T-helper 2 cell treated with Interferon-gamma antibody and Interleukin-4, amounts not matched to agents 5 μg/mL and 100 μg/mL, for 36 hours (primary cell): ENCODE results near the gene PSMD9.
A peak's percentile ranks its signal among the peaks of the same experiment; 100 is the strongest.
"Not testable (repeated sequence)": the region's sequence is repeated elsewhere in the genome, so short reads cannot be mapped to it uniquely, and the experiment has no call there.

Experiments used
- DNase-seq: peaks from one replicate; pipeline ENCODE4 v3.0.0; 2021; ENCODE audit warnings: low spot score
- H3K27ac Mint-ChIP-seq: one replicate; pipeline ENCODE4 v1.8.0; 2021; ENCODE audit warnings: mild to moderate bottlenecking, mixed read lengths
- H3K27me3 Mint-ChIP-seq: one replicate; pipeline ENCODE4 v1.8.0; 2021; ENCODE audit warnings: low read depth, mixed read lengths
- H3K36me3 Mint-ChIP-seq: one replicate; pipeline ENCODE4 v1.8.0; 2021; ENCODE audit warnings: low read depth, mixed read lengths
- H3K4me1 Mint-ChIP-seq: one replicate; pipeline ENCODE4 v1.8.0; 2021; ENCODE audit warnings: low read depth, mixed read lengths
- H3K4me3 Mint-ChIP-seq: one replicate; pipeline ENCODE4 v1.8.0; 2022; ENCODE audit warnings: mild to moderate bottlenecking, moderate library complexity, mixed read lengths
- H3K9me3 Mint-ChIP-seq: one replicate; pipeline ENCODE4 v1.8.0; 2021; ENCODE audit warnings: mixed read lengths

Gene PSMD9

GRCh38 chr12:121860699-121861098 lies 27.9 kb upstream of the PSMD9 start:
- H3K27ac Mint-ChIP-seq, H3K36me3 Mint-ChIP-seq, H3K27me3 Mint-ChIP-seq, H3K4me3 Mint-ChIP-seq, H3K4me1 Mint-ChIP-seq, H3K9me3 Mint-ChIP-seq, DNase-seq: not testable (repeated sequence)

- no peak overlapping the region for H3K27ac Mint-ChIP-seq
- H3K9me3 Mint-ChIP-seq: no peaks in the 10 kb centered on the region
These were observed 26.8 kb upstream of the PSMD9 start for GRCh38 chr12:121861636-121862254.

GRCh38 chr12:121866331-121866730 lies 22.3 kb upstream of the PSMD9 start:
- Mint-ChIP-seq H3K4me3 (no peak overlapping the region), H3K27ac (no peak overlapping the region), H3K36me3 (no peaks in the 10 kb centered on the region), H3K27me3 (no peaks in the 10 kb centered on the region), H3K4me1 (no peaks in the 10 kb centered on the region), H3K9me3 (no peaks in the 10 kb centered on the region)
- DNase-seq: no peak

More at GRCh38 chr12:121861636-121862254, 26.8 kb upstream of the PSMD9 start:
- H3K4me1 Mint-ChIP-seq: no peaks in the 10 kb centered on the region
- H3K4me3 Mint-ChIP-seq: no peak overlapping the region
- no peaks in the 10 kb centered on the region for H3K36me3 Mint-ChIP-seq
- DNase-seq: no peak
- H3K27me3 Mint-ChIP-seq: no peaks in the 10 kb centered on the region

- not testable (repeated sequence) for H3K9me3 Mint-ChIP-seq, H3K27ac Mint-ChIP-seq, H3K4me3 Mint-ChIP-seq, DNase-seq, H3K4me1 Mint-ChIP-seq, H3K27me3 Mint-ChIP-seq, H3K36me3 Mint-ChIP-seq
These were observed 19.4 kb upstream of the PSMD9 start for GRCh38 chr12:121869229-121869628.

GRCh38 chr12:121871467-121871866 lies 17.1 kb upstream of the PSMD9 start:
- no peaks in the 10 kb centered on the region for H3K9me3 Mint-ChIP-seq
- no peaks in the 10 kb centered on the region for H3K27me3 Mint-ChIP-seq
- H3K4me3 Mint-ChIP-seq: no peak overlapping the region
- no peaks in the 10 kb centered on the region for H3K36me3 Mint-ChIP-seq
- DNase-seq: no peak
- no peaks in the 10 kb centered on the region for H3K4me1 Mint-ChIP-seq
- H3K27ac Mint-ChIP-seq: no peak overlapping the region

- no peaks in the 10 kb centered on the region for H3K9me3 Mint-ChIP-seq
- no peaks in the 10 kb centered on the region for H3K4me1 Mint-ChIP-seq
- no peak overlapping the region for H3K4me3 Mint-ChIP-seq
- DNase-seq: no peak
- H3K27me3 Mint-ChIP-seq: no peaks in the 10 kb centered on the region
- H3K36me3 Mint-ChIP-seq: no peaks in the 10 kb centered on the region
- no peak overlapping the region for H3K27ac Mint-ChIP-seq
These were observed 15.9 kb upstream of the PSMD9 start for GRCh38 chr12:121872546-121873215.

GRCh38 chr12:121873216-121873569 lies 15.4 kb upstream of the PSMD9 start:
- no peaks in the 10 kb centered on the region for H3K36me3 Mint-ChIP-seq
- H3K27me3 Mint-ChIP-seq: peaks cover 2% of the 10 kb centered on the region
- DNase-seq: no peak
- no peak overlapping the region for H3K27ac Mint-ChIP-seq
- H3K9me3 Mint-ChIP-seq: no peaks in the 10 kb centered on the region
- no peaks in the 10 kb centered on the region for H3K4me1 Mint-ChIP-seq
- H3K4me3 Mint-ChIP-seq: no peak overlapping the region

GRCh38 chr12:121874071-121874470 lies 14.5 kb upstream of the PSMD9 start:
- no peaks in the 10 kb centered on the region for H3K4me1 Mint-ChIP-seq
- H3K27ac Mint-ChIP-seq: no peak overlapping the region
- H3K27me3 Mint-ChIP-seq: peaks cover 2% of the 10 kb centered on the region
- H3K4me3 Mint-ChIP-seq: no peak overlapping the region
- no peaks in the 10 kb centered on the region for H3K9me3 Mint-ChIP-seq
- DNase-seq: no peak
- no peaks in the 10 kb centered on the region for H3K36me3 Mint-ChIP-seq

- Mint-ChIP-seq H3K27ac (no peak overlapping the region), H3K4me3 (no peak overlapping the region), H3K27me3 (peaks cover 2% of the 10 kb centered on the region), H3K4me1 (no peaks in the 10 kb centered on the region), H3K9me3 (no peaks in the 10 kb centered on the region), H3K36me3 (no peaks in the 10 kb centered on the region)
- DNase-seq: no peak
These were observed 13.0 kb upstream of the PSMD9 start for GRCh38 chr12:121875582-121875981.

- H3K4me1 Mint-ChIP-seq, H3K4me3 Mint-ChIP-seq, H3K27me3 Mint-ChIP-seq, H3K9me3 Mint-ChIP-seq, H3K27ac Mint-ChIP-seq, DNase-seq, H3K36me3 Mint-ChIP-seq: not testable (repeated sequence)
These were observed 12.5 kb upstream of the PSMD9 start for GRCh38 chr12:121876080-121876447.

- Mint-ChIP-seq H3K27ac (no peak overlapping the region), H3K9me3 (no peaks in the 10 kb centered on the region), H3K4me3 (no peak overlapping the region), H3K36me3 (no peaks in the 10 kb centered on the region), H3K4me1 (peaks cover 6% of the 10 kb centered on the region), H3K27me3 (peaks cover 7% of the 10 kb centered on the region)
- DNase-seq: no peak
These were observed 5.3 kb upstream of the PSMD9 start for GRCh38 chr12:121883315-121883660.

GRCh38 chr12:121885129-121885528 lies 3.5 kb upstream of the PSMD9 start:
- not testable (repeated sequence) for H3K4me3 Mint-ChIP-seq, H3K27me3 Mint-ChIP-seq, H3K27ac Mint-ChIP-seq, DNase-seq, H3K36me3 Mint-ChIP-seq, H3K9me3 Mint-ChIP-seq
- H3K4me1 Mint-ChIP-seq: peaks cover 10% of the 10 kb centered on the region

GRCh38 chr12:121888083-121888477 lies 510 bp upstream of the PSMD9 start:
- Mint-ChIP-seq H3K36me3 (peaks cover 9% of the 10 kb centered on the region), H3K9me3 (no peaks in the 10 kb centered on the region), H3K27ac (peak overlapping the region; percentile 99), H3K27me3 (peaks cover 3% of the 10 kb centered on the region), H3K4me1 (peaks cover 21% of the 10 kb centered on the region), H3K4me3 (peak overlapping the region; percentile 96)
- DNase-seq: no peak

- Mint-ChIP-seq H3K27me3 (no peaks in the 10 kb centered on the region), H3K4me3 (peak overlapping the region; percentile 96), H3K4me1 (peaks cover 30% of the 10 kb centered on the region), H3K36me3 (peaks cover 12% of the 10 kb centered on the region), H3K9me3 (no peaks in the 10 kb centered on the region), H3K27ac (peak overlapping the region; percentile 99)
- no peak for DNase-seq
These were observed 659 bp downstream of the PSMD9 start for GRCh38 chr12:121889274-121889624.

- peaks cover 32% of the 10 kb centered on the region for H3K4me1 Mint-ChIP-seq
- H3K9me3 Mint-ChIP-seq, DNase-seq, H3K27me3 Mint-ChIP-seq: not testable (repeated sequence)
- peaks cover 12% of the 10 kb centered on the region for H3K36me3 Mint-ChIP-seq
- H3K4me3 Mint-ChIP-seq: peak overlapping the region; percentile 96
- H3K27ac Mint-ChIP-seq: peak overlapping the region; percentile 99
These were observed 1.1 kb downstream of the PSMD9 start for GRCh38 chr12:121889661-121890060.
